HFF-Myc (cell line): ENCODE data around the gene CFAP65.

ENCODE experiments used
- DNase-seq: peaks from one replicate; pipeline ENCODE4 v3.0.0-alpha.2; 2011; ENCODE audit warnings: low read depth; ENCODE audit errors: extremely low read depth
- H3K4me3 ChIP-seq: replicated peaks from 2 replicates; pipeline ENCODE4 v1.5.1; 2011; ENCODE audit warnings: low read depth, mild to moderate bottlenecking, control low read depth, low read length
- CTCF ChIP-seq: IDR thresholded peaks from 2 replicates; pipeline ENCODE4 v1.5.1; 2012; ENCODE audit warnings: mild to moderate bottlenecking, low read depth, low read length, control low read depth; ENCODE audit errors: missing control alignments

Gene CFAP65

GRCh38 chr2:219032051-219032745, 9.1 kb downstream of the CFAP65 start:
- DNase-seq = no peak
- no peak for TF ChIP-seq CTCF
- H3K4me3 ChIP-seq = no peak overlapping the region

- no peak for DNase-seq
- no peak overlapping the region for H3K4me3 ChIP-seq
- no peak for TF ChIP-seq CTCF
Observed at GRCh38 chr2:219031005-219031738, 10.1 kb downstream of the CFAP65 start.

GRCh38 chr2:219030177-219030940, 11.0 kb downstream of the CFAP65 start:
- no peak for DNase-seq
- H3K4me3 ChIP-seq = no peak overlapping the region
- TF ChIP-seq CTCF = no peak

- DNase-seq = peak; percentile 14
- no peak overlapping the region for H3K4me3 ChIP-seq
- peak; percentile 97 for TF ChIP-seq CTCF
Observed at GRCh38 chr2:219029829-219030165, 11.5 kb downstream of the CFAP65 start.

- no peak for DNase-seq
- TF ChIP-seq CTCF = no peak
- no peak overlapping the region for H3K4me3 ChIP-seq
Observed at GRCh38 chr2:219028996-219029828, 12.1 kb downstream of the CFAP65 start.

GRCh38 chr2:219028141-219028540, 13.2 kb downstream of the CFAP65 start:
- H3K4me3 ChIP-seq = no peak overlapping the region
- DNase-seq = no peak
- TF ChIP-seq CTCF = no peak
